GM04503 (cell line): ENCODE results near the gene CRCP.
"Not testable (repeated sequence)": the region's sequence is repeated elsewhere in the genome, so short reads cannot be mapped to it uniquely, and the experiment has no call there.

ENCODE experiments used
- DNase-seq: peaks from one replicate; pipeline ENCODE4 v3.0.0-alpha.2; 2012; ENCODE audit warnings: low read depth

Gene CRCP

GRCh38 chr7:66108410-66108809, 6.2 kb upstream of the CRCP start:
- not testable (repeated sequence) for DNase-seq

GRCh38 chr7:66110856-66111255, 3.8 kb upstream of the CRCP start:
- DNase-seq, result peak; percentile 87

GRCh38 chr7:66116680-66117420, 2.2 kb downstream of the CRCP start:
- DNase-seq, result not testable (repeated sequence)

GRCh38 chr7:66118603-66119002, 4.0 kb downstream of the CRCP start:
- DNase-seq, result no peak

GRCh38 chr7:66119245-66119850, 4.7 kb downstream of the CRCP start:
- no peak for DNase-seq

GRCh38 chr7:66123175-66123528, 8.5 kb downstream of the CRCP start:
- DNase-seq, result no peak

- DNase-seq, result not testable (repeated sequence)
These were observed 9.9 kb downstream of the CRCP start for GRCh38 chr7:66124569-66124861.

GRCh38 chr7:66125052-66125694, 10.5 kb downstream of the CRCP start:
- DNase-seq, result no peak

- not testable (repeated sequence) for DNase-seq
These were observed 11.2 kb downstream of the CRCP start for GRCh38 chr7:66125781-66126352.

GRCh38 chr7:66127172-66127571, 12.5 kb downstream of the CRCP start:
- DNase-seq, result not testable (repeated sequence)

- DNase-seq, result no peak
These were observed 24.5 kb downstream of the CRCP start for GRCh38 chr7:66138994-66139752.

- DNase-seq, result peak; percentile 37
These were observed 26.3 kb downstream of the CRCP start for GRCh38 chr7:66140924-66141323.

GRCh38 chr7:66142334-66142733, 27.7 kb downstream of the CRCP start:
- no peak for DNase-seq

GRCh38 chr7:66142996-66143395, 28.3 kb downstream of the CRCP start:
- DNase-seq, result no peak

- no peak for DNase-seq
These were observed 29.3 kb downstream of the CRCP start for GRCh38 chr7:66143876-66144332.

GRCh38 chr7:66145400-66146104, 30.9 kb downstream of the CRCP start:
- DNase-seq, result no peak

- peak; percentile 52 for DNase-seq
These were observed 32.1 kb downstream of the CRCP start for GRCh38 chr7:66146701-66147100.

- DNase-seq, result not testable (repeated sequence)
These were observed 33.0 kb downstream of the CRCP start for GRCh38 chr7:66147657-66148056.

- peak; percentile 57 for DNase-seq
These were observed 35.8 kb downstream of the CRCP start for GRCh38 chr7:66150471-66150870.

GRCh38 chr7:66152371-66153191, 37.9 kb downstream of the CRCP start:
- no peak for DNase-seq

GRCh38 chr7:66153691-66154090, 39.0 kb downstream of the CRCP start:
- DNase-seq, result no peak
